MM.1S (cell line): ENCODE data around the gene BMPER.

ENCODE experiments used
- DNase-seq: peaks from one replicate; pipeline ENCODE4 v3.0.0-alpha.2; 2015
- H2AFZ ChIP-seq: fragments of 300-600 bp; sonication (generic); 2 replicates; pipeline ENCODE4 v1.6.0; 2016; ENCODE audit warnings: antibody characterized with exemption, low read length
- H3F3A ChIP-seq: fragments of 300-600 bp; sonication (generic); 2 replicates; pipeline ENCODE4 v1.6.1; 2016; ENCODE audit warnings: mild to moderate bottlenecking, antibody characterized with exemption, low read length, moderate library complexity, mixed read lengths; ENCODE audit not compliant: insufficient read depth
- H3K27ac ChIP-seq: fragments of 300-600 bp; sonication (generic); 2 replicates; pipeline ENCODE4 v1.5.1; 2016; ENCODE audit warnings: mild to moderate bottlenecking, low read length
- H3K27me3 ChIP-seq: fragments of 300-600 bp; sonication (generic); replicated peaks from 2 replicates; pipeline ENCODE4 v1.6.0; 2016; ENCODE audit warnings: low read length; ENCODE audit not compliant: insufficient read depth
- H3K36me3 ChIP-seq: fragments of 300-600 bp; sonication (generic); replicated peaks from 2 replicates; pipeline ENCODE4 v1.6.1; 2016; ENCODE audit warnings: mild to moderate bottlenecking, low read length, mixed read lengths; ENCODE audit not compliant: insufficient read depth
- H3K4me1 ChIP-seq: fragments of 300-600 bp; sonication (generic); 2 replicates; pipeline ENCODE4 v1.6.1; 2016; ENCODE audit warnings: low read length, mixed read lengths
- H3K4me2 ChIP-seq: fragments of 300-600 bp; sonication (generic); 2 replicates; pipeline ENCODE4 v1.6.0; 2016; ENCODE audit warnings: low read depth, low read length
- H3K4me3 ChIP-seq: fragments of 300-600 bp; sonication (generic); 2 replicates; pipeline ENCODE4 v1.5.1; 2016; ENCODE audit warnings: low read length, mixed read lengths
- H3K79me2 ChIP-seq: fragments of 300-600 bp; sonication (generic); 2 replicates; pipeline ENCODE4 v1.6.1; 2016; ENCODE audit warnings: mixed run types, low read length, mixed read lengths
- H3K9ac ChIP-seq: fragments of 300-600 bp; sonication (generic); 2 replicates; pipeline ENCODE4 v1.6.1; 2016; ENCODE audit warnings: low read length, mixed read lengths
- H3K9me2 ChIP-seq: fragments of 300-600 bp; sonication (generic); replicated peaks from 2 replicates; pipeline ENCODE4 v1.6.1; 2016; ENCODE audit warnings: mild to moderate bottlenecking, low read length, mixed read lengths; ENCODE audit not compliant: insufficient read depth
- H3K9me3 ChIP-seq: fragments of 300-600 bp; sonication (generic); replicated peaks from 2 replicates; pipeline ENCODE4 v1.6.1; 2016; ENCODE audit warnings: mild to moderate bottlenecking, low read length, mixed read lengths; ENCODE audit not compliant: insufficient read depth
- H4K20me1 ChIP-seq: fragments of 300-600 bp; sonication (generic); 2 replicates; pipeline ENCODE4 v1.6.1; 2016; ENCODE audit warnings: mild to moderate bottlenecking, low read length, moderate library complexity, mixed read lengths; ENCODE audit not compliant: insufficient read depth
- CTCF ChIP-seq: fragments of 300-600 bp; sonication (generic); IDR thresholded peaks from 2 replicates; pipeline ENCODE4 v1.5.1; 2016; ENCODE audit warnings: antibody characterized with exemption, low read length, mixed read lengths
- EZH2 ChIP-seq: fragments of 300-600 bp; sonication (generic); optimal IDR thresholded peaks from 2 replicates; pipeline ENCODE3; 2017; ENCODE audit warnings: low read depth, mild to moderate bottlenecking, antibody characterized with exemption, low read length, mixed read lengths
- EZH2phosphoT487 ChIP-seq: fragments of 300-600 bp; sonication (generic); IDR thresholded peaks from 2 replicates; pipeline ENCODE4 v1.6.1; 2018; ENCODE audit warnings: antibody characterized with exemption, low read length

BMPER gene

GRCh38 chr7:33881316-33881715 lies 24.0 kb upstream of the BMPER start:
- Histone ChIP-seq H3F3A (no peaks in the 10 kb centered on the region), H3K4me1 (no peaks in the 10 kb centered on the region), H3K4me3 (no peak overlapping the region), H3K4me2 (no peak overlapping the region), H4K20me1 (no peaks in the 10 kb centered on the region), H3K36me3 (no peaks in the 10 kb centered on the region), H3K79me2 (no peaks in the 10 kb centered on the region), H3K9me2 (no peaks in the 10 kb centered on the region), H3K27ac (no peak overlapping the region), H2AFZ (no peak overlapping the region), H3K9me3 (no peaks in the 10 kb centered on the region), H3K9ac (no peak overlapping the region), H3K27me3 (no peaks in the 10 kb centered on the region)
- DNase-seq, result no peak
- no peak for TF ChIP-seq EZH2phosphoT487
- no peak for TF ChIP-seq EZH2
- no peak for TF ChIP-seq CTCF

DNA sequence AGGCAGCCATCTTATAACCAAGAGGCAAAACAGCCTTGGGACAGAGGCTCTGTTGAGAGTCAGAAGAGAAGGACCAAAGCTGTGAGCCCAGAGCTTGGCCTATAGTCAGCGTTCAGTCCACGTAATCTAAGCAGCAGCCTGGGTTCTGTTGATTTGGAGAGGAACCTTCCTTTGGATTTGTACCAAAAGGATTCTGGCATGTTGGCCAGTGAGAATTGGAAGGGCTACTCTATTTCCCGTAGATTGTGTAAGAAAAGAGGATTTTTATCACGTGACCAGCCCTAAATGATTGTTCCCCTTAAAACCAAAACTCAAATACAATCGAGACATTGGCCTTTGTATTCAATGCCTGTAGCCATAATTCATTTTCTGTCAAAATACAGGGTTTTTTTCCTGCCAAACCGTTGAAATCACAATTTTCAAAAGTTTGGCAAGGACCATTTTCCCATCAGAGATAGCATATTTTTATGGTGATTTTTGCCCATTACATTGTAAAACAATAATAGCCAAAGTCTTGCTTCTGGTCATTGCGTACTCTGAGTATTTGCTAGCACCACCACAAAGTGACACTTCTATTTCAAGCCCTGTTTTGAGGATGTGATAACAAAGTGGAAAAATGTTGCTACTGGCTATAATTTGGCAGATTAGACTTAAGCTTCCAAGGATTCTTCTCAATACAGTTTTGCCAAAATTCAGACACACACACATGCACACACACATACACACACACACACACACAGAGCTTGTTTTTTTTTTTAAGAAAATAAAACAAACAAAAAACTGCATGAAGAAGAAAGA lies 23.1 kb upstream of the BMPER start:
- DNase-seq, result no peak
- no peak for TF ChIP-seq EZH2
- TF ChIP-seq EZH2phosphoT487, result no peak
- no peak for TF ChIP-seq CTCF
- no peaks in the 10 kb centered on the region for H3K27me3 ChIP-seq
- H4K20me1 ChIP-seq, result no peaks in the 10 kb centered on the region
- H3K79me2 ChIP-seq, result no peaks in the 10 kb centered on the region
- no peaks in the 10 kb centered on the region for H3K36me3 ChIP-seq
- no peak overlapping the region for H3K4me2 ChIP-seq
- H3K9me3 ChIP-seq, result no peaks in the 10 kb centered on the region
- no peak overlapping the region for H2AFZ ChIP-seq
- no peaks in the 10 kb centered on the region for H3F3A ChIP-seq
- no peak overlapping the region for H3K9ac ChIP-seq
- H3K4me3 ChIP-seq, result no peak overlapping the region
- H3K4me1 ChIP-seq, result no peaks in the 10 kb centered on the region
- H3K9me2 ChIP-seq, result no peaks in the 10 kb centered on the region
- H3K27ac ChIP-seq, result no peak overlapping the region

DNA sequence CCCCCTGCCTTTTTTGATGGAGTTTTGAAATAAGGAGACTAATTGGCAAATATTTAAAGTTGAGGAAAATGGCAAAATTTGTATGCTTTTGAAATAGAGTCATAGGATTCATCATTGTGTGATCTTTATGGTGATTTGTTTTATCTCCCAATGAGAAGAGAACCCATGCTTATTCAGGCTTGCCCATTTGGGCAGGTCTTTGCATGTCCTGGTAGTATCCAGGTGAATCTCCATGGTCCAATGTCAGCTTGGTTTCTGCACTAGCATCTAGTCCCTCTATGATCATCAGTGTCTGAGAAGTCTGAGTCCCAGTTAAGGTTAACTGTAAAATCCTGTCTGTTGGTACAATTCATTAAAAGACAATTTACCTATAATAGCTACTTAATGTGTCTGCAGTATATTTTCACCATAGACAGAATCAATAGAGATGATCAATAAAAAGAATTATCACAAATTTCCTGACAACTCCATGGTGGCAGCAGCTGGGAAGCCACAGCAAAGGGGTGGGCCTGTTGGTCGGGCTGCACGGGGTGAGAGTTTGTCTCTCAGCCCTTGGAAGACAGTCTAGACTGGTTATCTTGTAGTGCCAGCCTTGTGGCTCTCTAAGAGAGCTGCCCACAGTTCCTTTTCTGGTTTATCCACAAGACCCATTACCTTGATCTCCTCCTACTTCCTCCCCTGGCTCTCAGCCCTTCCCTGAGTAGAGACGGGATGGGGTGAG lies 22.2 kb upstream of the BMPER start:
- no peaks in the 10 kb centered on the region for H3K9me3 ChIP-seq
- TF ChIP-seq CTCF (no peak), EZH2phosphoT487 (no peak), EZH2 (no peak)
- H4K20me1 ChIP-seq, result no peaks in the 10 kb centered on the region
- no peak overlapping the region for H3K27ac ChIP-seq
- H3K9ac ChIP-seq, result no peak overlapping the region
- H2AFZ ChIP-seq, result no peak overlapping the region
- no peaks in the 10 kb centered on the region for H3K9me2 ChIP-seq
- no peaks in the 10 kb centered on the region for H3K27me3 ChIP-seq
- H3K36me3 ChIP-seq, result no peaks in the 10 kb centered on the region
- H3K4me1 ChIP-seq, result no peaks in the 10 kb centered on the region
- no peak overlapping the region for H3K4me2 ChIP-seq
- H3F3A ChIP-seq, result no peaks in the 10 kb centered on the region
- DNase-seq, result no peak
- H3K4me3 ChIP-seq, result no peak overlapping the region
- H3K79me2 ChIP-seq, result no peaks in the 10 kb centered on the region
